Psoas muscle (tissue), 8 donors: ENCODE results near the gene GABRR3. TPM values are rescaled to one million over a fixed set of nuclear protein-coding genes. Genes with fewer than 3 reads are reported as not detected.

ENCODE experiments used
- ATAC-seq, 4 donors: fragments of 200-7000 bp; cut with Tn5 transposase; one replicate each; pipeline ENCODE4 v1.9.1; 2020; ENCODE audit warnings: moderate library complexity in 3 of 4, mild to moderate bottlenecking in 2 of 4
- DNase-seq, 2 donors: peaks; one replicate each; pipeline ENCODE4 v3.0.0-alpha.2; 2020
- H3K27ac ChIP-seq: fragments of 200-600 bp; one replicate; pipeline ENCODE4 v1.8.0; 2022
- H3K27me3 ChIP-seq, 3 donors: fragments of 200-600 bp in 1 of 3; one replicate each; pipeline versions ENCODE4 v1.6.1 to v1.8.0; 2013 to 2022; ENCODE audit warnings: low read length in 2 of 3, mild to moderate bottlenecking in 2 of 3, moderate library complexity in 1 of 3; ENCODE audit not compliant: insufficient read depth in 3 of 3
- H3K36me3 ChIP-seq, 2 donors: fragments of 200-600 bp in 1 of 2; one replicate each; pipeline versions ENCODE4 v1.6.1 to v1.8.0; 2013 to 2022; ENCODE audit warnings: low read depth in 1 of 2, mild to moderate bottlenecking in 1 of 2, moderate library complexity in 1 of 2; ENCODE audit not compliant: insufficient read depth in 1 of 2
- H3K4me1 ChIP-seq: fragments of 200-600 bp; one replicate; pipeline ENCODE4 v1.8.0; 2022
- H3K4me3 ChIP-seq: fragments of 200-600 bp; one replicate; pipeline ENCODE4 v1.8.0; 2022; ENCODE audit warnings: mild to moderate bottlenecking
- H3K9me3 ChIP-seq: fragments of 200-600 bp; one replicate; pipeline ENCODE4 v1.8.0; 2022
- CTCF ChIP-seq: fragments of 200-600 bp; IDR thresholded peaks from one replicate; pipeline ENCODE4 v1.8.0; 2022; ENCODE audit warnings: antibody characterized with exemption
- WGBS, 3 donors: extraction: QIAGEN DNeasy Blood & Tissue Kit; methylation state at CpG; one replicate each; pipeline versions ENCODE4 v1.1.6 to v1.1.7; 2013; 5-methylcytosine and 5-hydroxymethylcytosine counted together
- intact Hi-C, 2 donors: fragments of 100-400 bp; cut with DNase I; formaldehyde crosslinking; loops; one replicate each; pipeline versions ENCODE4 v1.11.0 to v1.14.2; 2022
- long read RNA-seq, 2 donors: library from polyadenylated mRNA; unstranded; transcript quantifications; one replicate each; pipeline ENCODE4 v2.0.0, GENCODE V29; 2021
- polyA plus RNA-seq, 3 donors: library from polyadenylated mRNA; stranded (reverse); fragments of 200-250 nt; gene quantifications; one replicate each; pipeline ENCODE4 v1.2.3, GENCODE V29; 2013
- total RNA-seq, 4 donors: library from RNA; stranded (reverse); fragmentation: NEBNext Ultra II Directional in 2 of 4; extraction: Animal tissue kit (Norgen Biotek cat#: 25700) in 2 of 4; gene quantifications; one replicate each; pipeline versions ENCODE4 v1.2.1 to v1.2.4, GENCODE V29; 2021 to 2023
- donor health status: healthy with polysubstance abuse.
- donor health status: DM: no; HTN: no; CAD: no; lungs with moderate emphysema.
- donor health status: Bipolar disorder and iron deficiency.
- donor health status: healthy.
- donor health status: DM: yes; HTN: yes; CAD: no.
- donor health status: DM: no; HTN: no; CAD: no.
- donor health status: DM: no; HTN: no; CAD: no.
- donor health status: DM: yes; HTN: yes; CAD: no.

The GABRR3 gene
- not detected for total RNA-seq
- under 1 TPM in 1 of 3 donors, not detected in 2; 0.10 TPM for polyA plus RNA-seq
- long read RNA-seq, donor 1: 0 reads
- long read RNA-seq, donor 2: 0 reads

- Histone ChIP-seq H3K4me3 (no peak within 1 kb of the TSS), H3K27me3 (peaks cover 0 to 4% (median 4%) of the 10 kb centered on the region in 3 donors), H3K27ac (no peak within 1 kb of the TSS), H3K36me3 (no peaks in the 10 kb centered on the region), H3K4me1 (no peaks in the 10 kb centered on the region), H3K9me3 (no peaks in the 10 kb centered on the region)
- WGBS, 3 donors: 73% methylated on average over 3 of the region's 3 CpGs
- intact Hi-C loops: loop anchor here in 1 of 2 donors (10.0 kb wide), 1 partner anchor 780 kb away; no protein-coding TSS in a partner anchor
- DNase-seq (no peak), ATAC-seq (no peak)
- TF ChIP-seq CTCF: no peak
Observed at GRCh38 chr3:98035208-98035607, at the start of gene GABRR3. Gene GABRR3, minus strand, starts transcription at chr3:98035315. Its CDS starts 328 bp downstream, at chr3:98034987.

DNA sequence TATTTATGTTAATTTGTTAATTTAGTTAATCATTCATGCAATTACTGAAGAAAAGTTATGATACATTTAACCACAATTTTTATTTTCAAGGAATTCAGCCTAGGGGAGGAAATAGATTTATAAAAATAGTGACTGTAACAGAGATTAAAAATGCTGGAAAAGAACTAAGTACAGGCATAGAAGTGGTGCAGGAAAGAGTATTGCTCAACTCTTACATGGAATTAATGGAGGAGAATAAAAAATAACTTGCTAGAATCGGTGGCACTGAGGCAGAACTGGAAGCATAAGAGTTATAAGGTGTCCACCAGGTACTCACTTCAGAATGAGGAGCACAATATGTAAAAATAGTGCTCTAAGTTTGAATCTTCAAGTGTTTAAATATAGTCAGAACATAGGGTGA lies 38.4 kb upstream of the GABRR3 start:
- ATAC-seq (no peak), DNase-seq (no peak)
- intact Hi-C loops: no loop called here
- Histone ChIP-seq H3K36me3 (no peaks in the 10 kb centered on the region), H3K9me3 (no peaks in the 10 kb centered on the region), H3K27ac (no peak overlapping the region), H3K4me3 (no peak overlapping the region), H3K4me1 (no peaks in the 10 kb centered on the region), H3K27me3 (no peaks in the 10 kb centered on the region)
- 21 to 31% (median 26%) methylated on average over 1 of the region's 1 CpG for WGBS, 3 donors
- TF ChIP-seq CTCF: no peak

GRCh38 chr3:98070840-98071239 lies 35.7 kb upstream of the GABRR3 start:
- no peak for TF ChIP-seq CTCF
- Histone ChIP-seq H3K9me3 (no peaks in the 10 kb centered on the region), H3K36me3 (no peaks in the 10 kb centered on the region), H3K27ac (no peak overlapping the region), H3K4me3 (no peak overlapping the region), H3K4me1 (no peaks in the 10 kb centered on the region), H3K27me3 (no peaks in the 10 kb centered on the region)
- intact Hi-C loops: no loop called here
- 6 to 24% (median 20%) methylated on average over 2 of the region's 2 CpGs for WGBS, 3 donors
- DNase-seq: no peak
- no peak for ATAC-seq

DNA sequence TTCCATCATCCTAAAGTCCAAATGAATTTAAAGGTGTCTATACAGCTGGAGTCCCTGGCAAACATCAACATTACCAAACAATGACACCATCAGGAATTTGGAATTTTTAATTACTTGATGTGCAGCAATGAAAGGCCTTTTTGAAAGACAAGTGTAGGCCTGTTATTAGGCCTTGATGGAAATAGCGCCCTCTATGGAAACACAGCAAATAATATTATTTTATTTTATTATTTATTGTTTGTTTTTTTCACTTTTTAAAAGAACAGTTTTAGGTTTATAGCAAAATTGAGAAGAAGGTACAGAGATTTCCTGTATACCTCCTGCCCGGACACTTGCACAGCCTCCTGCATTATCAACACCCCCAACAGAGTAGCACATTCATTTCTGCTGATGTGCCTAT lies 33.7 kb upstream of the GABRR3 start:
- intact Hi-C loops: no loop called here
- no peak for TF ChIP-seq CTCF
- ATAC-seq: no peak

GRCh38 chr3:98058244-98058960 lies 23.3 kb upstream of the GABRR3 start:
- TF ChIP-seq CTCF: no peak
- H3K27ac ChIP-seq: no peak overlapping the region
- DNase-seq (no peak), ATAC-seq (no peak)
- intact Hi-C loops: no loop called here
- WGBS, 3 donors: 26 to 39% (median 28%) methylated on average over 7 of the region's 7 CpGs
- no peak overlapping the region for H3K4me3 ChIP-seq
- no peaks in the 10 kb centered on the region for H3K27me3 ChIP-seq
- no peaks in the 10 kb centered on the region for H3K36me3 ChIP-seq
- no peaks in the 10 kb centered on the region for H3K9me3 ChIP-seq
- no peaks in the 10 kb centered on the region for H3K4me1 ChIP-seq

More for the DNA sequence above, 33.7 kb upstream of the GABRR3 start:
- 34 to 56% (median 54%) methylated on average over 2 of the region's 2 CpGs for WGBS, 3 donors
- Histone ChIP-seq H3K27me3 (no peaks in the 10 kb centered on the region), H3K36me3 (no peaks in the 10 kb centered on the region), H3K9me3 (no peaks in the 10 kb centered on the region), H3K4me1 (no peaks in the 10 kb centered on the region), H3K4me3 (no peak overlapping the region), H3K27ac (no peak overlapping the region)
- DNase-seq: no peak
